ENCODE data around the gene RPL3. TPM values are rescaled to one million over a fixed set of nuclear protein-coding genes. Genes with fewer than 3 reads are reported as not detected.

The RPL3 gene
- total RNA-seq, 1 experiment from 2014 or later = 2,830 TPM

DNA sequence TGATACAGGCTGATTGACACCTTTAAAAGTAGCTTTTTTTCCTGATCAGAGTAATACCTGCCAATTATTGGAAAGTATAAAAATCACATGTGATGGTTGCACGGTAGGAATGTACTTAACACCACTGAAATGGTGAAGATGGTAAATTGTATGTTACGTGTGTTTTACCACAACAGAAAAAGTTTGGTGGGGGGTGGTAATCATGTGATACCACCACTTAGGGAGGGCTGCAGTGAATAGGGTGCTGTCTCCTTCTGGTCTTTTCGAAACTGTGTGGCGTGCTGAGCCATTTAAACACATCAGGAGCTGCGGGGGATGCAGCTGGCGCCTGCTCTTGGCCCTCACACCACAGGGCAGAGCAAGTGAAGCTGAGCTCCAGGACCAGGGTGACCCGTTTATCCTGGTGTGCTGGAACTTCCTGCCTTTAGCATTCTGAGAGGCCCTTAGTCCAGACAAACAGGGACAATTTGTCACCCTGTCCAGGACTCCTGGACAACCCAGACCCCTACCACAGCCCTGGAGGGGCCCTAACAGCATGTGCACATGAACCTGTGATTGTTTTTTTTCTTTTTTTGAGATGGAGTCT, 33.0 kb upstream of the RPL3 start:
- no peak overlapping the region for H3K56ac ChIP-seq (ENCODE audit: insufficient read length, low read depth, low read length)
- no peaks in the 10 kb centered on the region for H3K79me1 ChIP-seq (ENCODE audit: insufficient read depth, low read depth, low read length, poor library complexity, severe bottlenecking)
- H3K18ac ChIP-seq (ENCODE audit: insufficient read length, low read depth, low read length) = no peak overlapping the region
- H3K27me3 ChIP-seq (ENCODE audit: insufficient read depth, low read length) = no peaks in the 10 kb centered on the region
- H3K4me1 ChIP-seq (ENCODE audit: insufficient read depth, low read length) = peaks cover 5% of the 10 kb centered on the region; the same call in 1 of the 2 replicates
- Mint-ChIP-seq H3K27ac (no peak overlapping the region), H3K4me3 (no peak overlapping the region), H3K27me3 (ENCODE audit: low read depth) (peaks cover 22% of the 10 kb centered on the region), H3K36me3 (ENCODE audit: insufficient read depth in 1 of 3, low read depth in 3 of 3) (no peaks in the 10 kb centered on the region), H3K4me1 (peaks cover 16 to 29% of the 10 kb centered on the region in 2 experiments), H3K9me3 (no peaks in the 10 kb centered on the region)
- H2BK15ac ChIP-seq (ENCODE audit: low read depth, low read length) = no peak overlapping the region
- H3K9me3 ChIP-seq (ENCODE audit: control insufficient read depth, low read depth, low read length) = no peaks in the 10 kb centered on the region
- H3K4ac ChIP-seq (ENCODE audit: low read depth, low read length) = no peak overlapping the region
- no peak overlapping the region for H3K14ac ChIP-seq (ENCODE audit: insufficient read depth, low read length)
- WGBS (ENCODE audit: extremely low coverage, insufficient read length, low lambda C conversion rate) = no CpG with 5 or more reads among the region's 7 CpGs
- no peak overlapping the region for H2BK120ac ChIP-seq (ENCODE audit: low read depth, low read length, poor library complexity, severe bottlenecking)
- H2AK5ac ChIP-seq (ENCODE audit: insufficient read length, low read length) = no peak overlapping the region
- no peak overlapping the region for H2AFZ ChIP-seq (ENCODE audit: low read length)
- TF ChIP-seq, protein P1, sequence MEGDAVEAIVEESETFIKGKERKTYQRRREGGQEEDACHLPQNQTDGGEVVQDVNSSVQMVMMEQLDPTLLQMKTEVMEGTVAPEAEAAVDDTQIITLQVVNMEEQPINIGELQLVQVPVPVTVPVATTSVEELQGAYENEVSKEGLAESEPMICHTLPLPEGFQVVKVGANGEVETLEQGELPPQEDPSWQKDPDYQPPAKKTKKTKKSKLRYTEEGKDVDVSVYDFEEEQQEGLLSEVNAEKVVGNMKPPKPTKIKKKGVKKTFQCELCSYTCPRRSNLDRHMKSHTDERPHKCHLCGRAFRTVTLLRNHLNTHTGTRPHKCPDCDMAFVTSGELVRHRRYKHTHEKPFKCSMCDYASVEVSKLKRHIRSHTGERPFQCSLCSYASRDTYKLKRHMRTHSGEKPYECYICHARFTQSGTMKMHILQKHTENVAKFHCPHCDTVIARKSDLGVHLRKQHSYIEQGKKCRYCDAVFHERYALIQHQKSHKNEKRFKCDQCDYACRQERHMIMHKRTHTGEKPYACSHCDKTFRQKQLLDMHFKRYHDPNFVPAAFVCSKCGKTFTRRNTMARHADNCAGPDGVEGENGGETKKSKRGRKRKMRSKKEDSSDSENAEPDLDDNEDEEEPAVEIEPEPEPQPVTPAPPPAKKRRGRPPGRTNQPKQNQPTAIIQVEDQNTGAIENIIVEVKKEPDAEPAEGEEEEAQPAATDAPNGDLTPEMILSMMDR (conservative IDR thresholded peaks at IDR 0.05) = no peak
- H3K23me2 ChIP-seq (ENCODE audit: insufficient read length, low read depth, low read length, poor library complexity, severe bottlenecking) = peaks cover 6% of the 10 kb centered on the region
- no peak overlapping the region for H3K9ac ChIP-seq (ENCODE audit: extremely low read depth, insufficient read length, low read length)
- H2BK5ac ChIP-seq (ENCODE audit: insufficient read length, low read length) = no peak overlapping the region
- H4K20me1 ChIP-seq (ENCODE audit: control insufficient read depth, insufficient read depth, insufficient read length) = no peaks in the 10 kb centered on the region
- no peak overlapping the region for H4K91ac ChIP-seq (ENCODE audit: insufficient read length, low read depth, low read length)
- H3K27ac ChIP-seq (ENCODE audit: insufficient read length, low read depth, low read length) = no peak overlapping the region
- no peaks in the 10 kb centered on the region for H3K79me2 ChIP-seq (ENCODE audit: insufficient read depth, low read length)
- DNase-seq = no peak
- no peak overlapping the region for H4K5ac ChIP-seq (ENCODE audit: insufficient read length, low read depth, low read length)
- no peak overlapping the region for H3K4me2 ChIP-seq (ENCODE audit: insufficient read depth, insufficient read length, low read length)
- H4K8ac ChIP-seq (replicated peaks; ENCODE audit: insufficient read length, low read depth, low read length) = no peak overlapping the region
- H2BK20ac ChIP-seq (ENCODE audit: low read depth, low read length, poor library complexity, severe bottlenecking) = no peak overlapping the region
- no peak overlapping the region for H2BK12ac ChIP-seq (ENCODE audit: insufficient read length, low read depth, low read length)
- no peak overlapping the region for H3K23ac ChIP-seq (ENCODE audit: insufficient read length, low read depth, low read length)
- H3T11ph ChIP-seq (ENCODE audit: low read length) = no peak overlapping the region
